ENCODE data around the gene PPARD. TPM values are rescaled to one million over a fixed set of nuclear protein-coding genes. Genes with fewer than 3 reads are reported as not detected.

The PPARD gene
- total and polyA plus RNA-seq, 8 donors = 21.0 to 28.4 (median 23.9) TPM

GRCh38 chr6:35419961-35420360 is 77.6 kb downstream of the PPARD start:
- DNase-seq (no peak), ATAC-seq (no peak)
- intact Hi-C loops (cut with DNase I) = no loop called here
- H3K27ac ChIP-seq = no peak overlapping the region
- no peaks in the 10 kb centered on the region for H3K9me3 ChIP-seq
- peaks cover 1 to 23% of the 10 kb centered on the region in 2 donors for H3K4me1 ChIP-seq
- no peak overlapping the region for H3K4me3 ChIP-seq
- H3K36me3 ChIP-seq = peaks cover 0 to 66% of the 10 kb centered on the region in 2 donors
- H3K27me3 ChIP-seq = no peaks in the 10 kb centered on the region
- no peak for TF ChIP-seq CTCF (IDR thresholded peaks at IDR 0.05)

GRCh38 chr6:35425284-35425683 is 82.9 kb downstream of the PPARD start:
- DNase-seq (no peak), ATAC-seq (peak; percentile 36)
- Histone ChIP-seq H3K4me1 (peaks cover 0 to 18% of the 10 kb centered on the region in 2 donors), H3K9me3 (peaks cover 0 to 24% of the 10 kb centered on the region in 2 donors), H3K27ac (no peak overlapping the region), H3K27me3 (no peaks in the 10 kb centered on the region), H3K36me3 (peaks cover 0 to 78% of the 10 kb centered on the region in 2 donors), H3K4me3 (no peak overlapping the region)
- no peak for TF ChIP-seq CTCF (IDR thresholded peaks at IDR 0.05)
- intact Hi-C loops (cut with DNase I) = no loop called here

GRCh38 chr6:35426074-35426473 is 83.7 kb downstream of the PPARD start:
- peaks cover 0 to 27% of the 10 kb centered on the region in 2 donors for H3K9me3 ChIP-seq
- no peak overlapping the region for H3K4me3 ChIP-seq
- H3K36me3 ChIP-seq = peaks cover 0 to 76% of the 10 kb centered on the region in 2 donors
- no peaks in the 10 kb centered on the region for H3K27me3 ChIP-seq
- TF ChIP-seq CTCF (IDR thresholded peaks at IDR 0.05) = no peak
- DNase-seq (peak in 1 of 4 donors; percentile 68), ATAC-seq (peak; percentile 73)
- intact Hi-C loops (cut with DNase I) = no loop called here
- H3K27ac ChIP-seq = no peak overlapping the region
- peaks cover 0 to 18% of the 10 kb centered on the region in 2 donors for H3K4me1 ChIP-seq

GRCh38 chr6:35427435-35427834 is 85.1 kb downstream of the PPARD start:
- no peak for ATAC-seq
- no peak overlapping the region for H3K4me3 ChIP-seq

GRCh38 chr6:35427851-35428321 is 85.5 kb downstream of the PPARD start:
- Histone ChIP-seq H3K4me1 (peaks cover 0 to 18% of the 10 kb centered on the region in 2 donors), H3K27ac (no peak overlapping the region), H3K4me3 (no peak overlapping the region), H3K9me3 (peaks cover 0 to 27% of the 10 kb centered on the region in 2 donors), H3K27me3 (no peaks in the 10 kb centered on the region), H3K36me3 (peaks cover 0 to 58% of the 10 kb centered on the region in 2 donors)
- DNase-seq (no peak), ATAC-seq (no peak)
- intact Hi-C loops (cut with DNase I) = no loop called here
- TF ChIP-seq CTCF (IDR thresholded peaks at IDR 0.05) = no peak

More at GRCh38 chr6:35427435-35427834, 85.1 kb downstream of the PPARD start:
- DNase-seq = no peak
- Histone ChIP-seq H3K4me1 (peaks cover 0 to 18% of the 10 kb centered on the region in 2 donors), H3K27ac (no peak overlapping the region), H3K27me3 (no peaks in the 10 kb centered on the region), H3K9me3 (peaks cover 0 to 27% of the 10 kb centered on the region in 2 donors), H3K36me3 (peaks cover 0 to 62% of the 10 kb centered on the region in 2 donors)
- TF ChIP-seq CTCF (IDR thresholded peaks at IDR 0.05) = no peak
- intact Hi-C loops (cut with DNase I) = no loop called here
